ENCODE measurements around the gene HEMGN.

The HEMGN gene

GRCh38 chr9:97925497-97926334 lies 12.3 kb downstream of the HEMGN start:
- DNase-seq, result no peak

DNA sequence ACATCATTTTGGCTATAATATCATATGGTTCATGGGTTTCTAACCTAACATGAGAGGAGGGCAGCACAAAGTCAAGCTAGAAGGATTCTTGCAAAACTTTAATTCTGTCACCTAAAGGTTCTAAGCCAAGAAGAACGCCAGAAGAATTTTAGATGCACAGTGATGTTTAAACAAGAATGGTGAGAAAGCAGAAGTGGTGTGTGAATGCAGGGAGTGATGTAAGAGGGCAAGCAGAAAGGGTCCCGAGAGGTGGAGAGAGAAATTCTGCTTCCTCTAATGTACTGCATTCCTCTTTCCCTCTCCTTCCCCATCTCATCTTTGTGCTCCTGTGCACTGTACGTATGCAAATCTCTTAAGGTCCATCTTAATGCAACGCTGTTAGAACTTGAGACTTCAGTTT lies 13.6 kb downstream of the HEMGN start:
- DNase-seq, result no peak

DNA sequence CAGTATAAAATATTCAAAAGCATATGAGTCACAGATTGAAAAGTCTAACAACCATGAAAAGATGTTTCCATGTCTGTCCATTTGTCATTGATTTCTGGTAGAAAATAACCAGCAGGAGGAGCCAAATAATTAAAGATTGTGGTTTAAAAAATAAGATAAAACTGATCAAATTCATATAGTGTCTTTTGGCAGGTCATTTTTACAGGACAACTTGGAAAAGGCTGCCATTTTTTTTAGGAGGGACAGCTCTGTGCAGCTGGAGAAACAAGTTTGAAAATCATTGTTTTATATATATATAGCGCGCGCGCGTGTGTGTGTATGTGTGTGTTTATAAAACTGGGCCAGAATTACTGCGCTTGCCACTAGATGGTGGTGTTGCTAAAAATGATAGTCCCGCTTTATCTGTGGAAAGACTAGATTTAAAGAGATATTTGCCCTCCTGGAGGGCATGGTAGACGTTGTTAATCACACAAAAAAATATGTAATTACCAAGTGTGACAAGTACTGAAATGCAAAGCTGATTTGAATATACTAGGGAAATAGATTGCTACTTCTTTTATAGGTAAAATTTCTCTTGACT lies 14.4 kb downstream of the HEMGN start:
- peak; percentile 75 to 85 for DNase-seq

- DNase-seq, result peak; percentile 98
These were observed 15.8 kb downstream of the HEMGN start, which contains the start of gene TRMO for GRCh38 chr9:97921959-97922724. TSS of gene TRMO (minus strand) at chr9:97922500. CDS start at chr9:97922493, 7 bp downstream.

- peak in 1 of 2 donors; percentile 14 for DNase-seq
These were observed 18.7 kb downstream of the HEMGN start for GRCh38 chr9:97919217-97919813.

- peak in 1 of 2 donors; percentile 45 for DNase-seq
These were observed 19.4 kb downstream of the HEMGN start for GRCh38 chr9:97918611-97919010.

DNA sequence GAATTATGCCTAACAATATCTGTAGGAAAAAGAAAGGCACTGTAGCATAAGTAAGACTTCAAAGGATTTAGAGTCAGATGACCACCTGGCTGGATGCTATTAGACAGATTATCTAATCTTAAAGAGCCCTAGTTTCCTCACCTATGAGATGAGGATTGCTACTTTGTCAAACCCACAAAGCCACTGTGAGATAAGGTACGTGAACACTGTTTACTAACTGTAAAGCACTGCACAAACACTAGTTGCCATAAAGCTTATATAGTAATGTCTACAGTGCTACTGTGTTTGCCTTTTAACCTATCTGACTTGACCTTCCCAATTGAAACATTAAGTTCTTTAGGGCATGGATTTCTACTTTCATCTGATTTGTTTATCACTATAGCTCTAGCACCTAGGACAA lies 26.0 kb downstream of the HEMGN start:
- no peak for DNase-seq

DNA sequence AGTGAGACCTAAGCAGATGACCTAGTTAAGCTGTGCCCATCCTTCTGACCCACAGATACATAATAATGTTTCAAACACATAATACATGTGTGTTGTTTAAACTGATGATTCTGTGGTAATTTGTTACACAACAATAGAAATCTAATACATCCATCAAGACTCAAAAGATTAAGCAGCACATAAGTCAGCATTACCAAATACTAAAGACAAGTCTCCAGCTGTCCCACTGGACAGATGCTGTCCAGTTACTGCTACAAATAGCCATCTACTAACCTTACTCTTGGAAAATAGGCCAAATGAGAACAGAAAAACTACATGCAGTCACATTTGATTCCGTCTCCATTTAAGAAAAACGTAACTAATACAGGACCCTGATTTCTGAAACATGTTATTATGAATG lies 26.4 kb downstream of the HEMGN start:
- no peak for DNase-seq

DNA sequence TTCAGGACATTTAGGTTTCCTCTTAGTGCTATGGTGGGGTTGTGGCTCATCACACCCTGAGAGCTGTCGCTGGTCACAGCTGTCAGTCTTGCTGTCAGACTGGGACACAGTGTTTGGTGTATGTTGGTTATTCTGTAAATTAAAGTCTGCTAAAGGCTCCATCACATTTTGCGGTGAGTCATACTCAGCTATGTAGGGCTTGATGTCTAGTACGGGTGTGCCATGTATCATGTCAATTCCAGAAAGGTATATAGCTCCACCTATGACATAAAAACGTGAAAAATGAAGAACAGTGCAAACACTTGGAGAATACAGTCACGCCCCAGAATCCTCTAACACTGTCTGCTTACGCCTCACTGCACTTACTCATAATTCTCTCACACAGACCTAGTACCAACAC lies 27.6 kb downstream of the HEMGN start:
- DNase-seq, result no peak

DNA sequence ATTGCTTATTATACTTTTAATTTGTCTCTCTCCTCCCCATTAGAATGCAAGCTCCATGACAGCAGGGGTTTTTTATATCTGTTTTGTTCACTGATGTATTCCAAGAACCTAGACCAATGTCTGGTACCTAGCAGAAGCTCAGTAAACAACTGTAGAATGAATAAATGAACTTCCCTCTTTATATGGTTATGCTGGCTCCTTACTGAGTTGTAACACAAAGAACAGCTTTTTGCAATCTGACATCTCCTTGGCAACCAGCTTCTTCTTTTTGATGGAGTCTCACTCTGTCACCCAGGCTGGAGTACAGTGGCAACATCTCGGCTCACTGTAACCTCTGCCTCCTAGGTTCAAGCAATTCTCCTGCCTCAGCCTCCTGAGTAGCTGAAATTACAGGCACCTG lies 29.3 kb downstream of the HEMGN start:
- peak; percentile 22 to 37 for DNase-seq

GRCh38 chr9:97907632-97908031 lies 30.3 kb downstream of the HEMGN start:
- DNase-seq, result no peak

- peak; percentile 19 to 38 for DNase-seq
These were observed 30.9 kb downstream of the HEMGN start for GRCh38 chr9:97907046-97907445.

- peak; percentile 54 to 75 for DNase-seq
These were observed 31.6 kb downstream of the HEMGN start for GRCh38 chr9:97906236-97906831.

GRCh38 chr9:97905228-97905627 lies 32.7 kb downstream of the HEMGN start:
- DNase-seq, result peak; percentile 64 to 75

DNA sequence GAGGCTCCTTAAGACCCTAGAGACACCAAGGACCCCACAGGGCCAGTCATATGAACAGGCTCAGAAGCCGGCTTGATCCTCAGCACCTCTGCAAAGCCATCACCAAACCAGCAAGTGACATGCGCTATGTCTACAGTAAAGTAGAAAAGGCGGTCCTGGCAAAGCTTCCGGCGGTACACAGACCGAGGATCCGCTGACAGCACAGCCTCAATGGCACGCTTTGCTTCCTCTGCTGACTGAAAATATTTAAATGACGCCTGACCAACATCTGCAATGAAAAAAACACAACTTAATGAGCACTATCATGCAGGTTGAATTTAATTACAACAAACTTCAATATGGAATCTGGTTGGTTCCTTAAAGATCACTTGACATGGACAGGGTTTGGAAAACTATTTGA lies 33.2 kb downstream of the HEMGN start:
- DNase-seq, result peak; percentile 48 to 58

DNA sequence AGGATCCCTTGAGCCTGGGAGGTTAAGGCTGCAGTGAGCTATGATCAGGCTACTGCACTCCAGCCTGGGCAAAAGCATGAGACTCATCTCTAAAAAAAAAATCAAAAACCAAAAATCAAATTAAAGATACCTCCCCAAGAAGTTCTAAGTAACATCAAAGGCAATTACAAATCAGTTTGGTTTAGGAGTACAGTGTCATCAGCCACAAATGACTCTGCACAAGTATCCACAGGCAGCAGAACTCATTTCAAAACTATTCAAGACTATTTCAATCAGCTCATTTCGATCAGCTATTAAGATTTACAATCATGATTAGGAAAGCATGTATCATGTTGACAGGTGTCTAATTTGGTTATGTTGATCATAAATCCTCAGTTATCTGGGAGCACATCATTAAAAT lies 34.8 kb downstream of the HEMGN start:
- DNase-seq, result no peak

GRCh38 chr9:97900738-97901565 lies 37.0 kb downstream of the HEMGN start:
- peak; percentile 27 to 61 for DNase-seq

DNA sequence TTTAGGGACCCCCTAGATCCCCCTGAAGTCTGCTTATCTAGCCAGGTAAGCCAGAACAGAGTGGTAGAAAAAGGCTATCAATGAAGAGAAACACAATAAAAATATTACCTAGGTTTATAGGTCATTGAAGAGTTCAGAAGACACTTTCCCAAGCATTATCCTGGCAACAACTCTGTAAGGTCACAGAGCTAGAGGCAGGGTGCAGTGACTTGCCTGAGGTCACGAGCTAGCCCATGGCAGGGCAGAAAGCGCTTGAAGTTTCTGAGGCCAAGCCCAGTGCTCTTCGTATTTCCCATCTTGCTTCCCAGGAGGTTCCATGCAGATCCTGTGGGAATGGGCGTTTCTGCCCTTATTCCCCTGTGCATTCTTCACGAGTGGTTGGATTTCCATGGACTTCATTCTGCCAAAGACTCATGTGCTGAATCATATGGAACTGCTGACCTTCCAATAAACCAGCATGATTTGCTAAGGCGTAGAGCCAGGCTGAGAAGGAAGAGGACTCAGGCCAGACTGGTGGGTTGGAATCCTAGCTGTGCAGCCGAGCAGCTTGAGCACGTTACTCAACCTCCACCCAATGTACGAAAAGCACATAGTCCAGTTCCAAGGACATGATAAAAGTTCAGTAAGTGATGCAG lies 37.8 kb downstream of the HEMGN start:
- DNase-seq, result no peak

- DNase-seq, result peak in 1 of 2 donors; percentile 22
These were observed 42.2 kb downstream of the HEMGN start for GRCh38 chr9:97895695-97896332.

GRCh38 chr9:97895211-97895610 lies 42.8 kb downstream of the HEMGN start:
- no peak for DNase-seq

DNA sequence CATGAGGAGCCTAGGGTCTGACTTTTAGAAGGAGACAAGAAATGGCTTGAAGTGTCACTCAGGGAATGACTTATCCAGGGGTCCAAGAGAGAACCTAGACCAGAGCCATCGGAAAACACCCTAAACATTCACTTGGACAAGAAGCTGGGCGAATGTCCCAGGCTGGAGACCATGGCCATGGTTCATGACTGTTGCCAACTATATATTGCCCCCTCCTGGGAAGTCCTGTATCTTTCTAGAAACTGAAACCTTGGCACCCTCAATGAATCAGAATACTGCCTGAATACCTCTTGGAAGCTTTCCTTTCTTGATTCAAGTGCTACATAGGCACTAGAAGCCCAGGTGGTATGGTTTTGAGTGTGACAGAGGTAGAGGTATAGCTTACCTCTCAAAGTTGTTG lies 45.6 kb downstream of the HEMGN start:
- no peak for DNase-seq
